HPDE6-E6E7 (cell line): Measurements from ENCODE around the gene MYOF.
"Not testable (repeated sequence)": the region's sequence is repeated elsewhere in the genome, so short reads cannot be mapped to it uniquely, and the experiment has no call there.

Experiments
- DNase-seq: peaks from one replicate; pipeline ENCODE4 v3.0.0; 2011; ENCODE audit warnings: missing footprints; ENCODE audit errors: extremely low spot score

Gene MYOF

GRCh38 chr10:93434991-93435491 lies 47.1 kb downstream of the MYOF start:
- DNase-seq: no peak

- DNase-seq: no peak
These were observed 50.8 kb downstream of the MYOF start for GRCh38 chr10:93431361-93431760.

- DNase-seq: no peak
These were observed 56.3 kb downstream of the MYOF start for GRCh38 chr10:93425861-93426260.

- no peak for DNase-seq
These were observed 60.0 kb downstream of the MYOF start for GRCh38 chr10:93422118-93422517.

GRCh38 chr10:93420944-93421825 lies 60.9 kb downstream of the MYOF start:
- DNase-seq: no peak

GRCh38 chr10:93420091-93420490 lies 62.0 kb downstream of the MYOF start:
- DNase-seq: no peak

GRCh38 chr10:93419016-93419415 lies 63.1 kb downstream of the MYOF start:
- DNase-seq: not testable (repeated sequence)

GRCh38 chr10:93417921-93418320 lies 64.2 kb downstream of the MYOF start:
- no peak for DNase-seq

- DNase-seq: no peak
These were observed 64.9 kb downstream of the MYOF start for GRCh38 chr10:93417266-93417665.

- no peak for DNase-seq
These were observed 65.3 kb downstream of the MYOF start for GRCh38 chr10:93416824-93417223.

GRCh38 chr10:93415693-93416092 lies 66.4 kb downstream of the MYOF start:
- no peak for DNase-seq

- DNase-seq: no peak
These were observed 68.9 kb downstream of the MYOF start for GRCh38 chr10:93413252-93413689.

- no peak for DNase-seq
These were observed 69.3 kb downstream of the MYOF start for GRCh38 chr10:93412801-93413200.

- no peak for DNase-seq
These were observed 71.3 kb downstream of the MYOF start for GRCh38 chr10:93410697-93411348.

GRCh38 chr10:93408783-93409182 lies 73.4 kb downstream of the MYOF start:
- no peak for DNase-seq

GRCh38 chr10:93406364-93407145 lies 75.6 kb downstream of the MYOF start:
- DNase-seq: no peak

- DNase-seq: no peak
These were observed 78.1 kb downstream of the MYOF start for GRCh38 chr10:93404048-93404354.

- no peak for DNase-seq
These were observed 78.7 kb downstream of the MYOF start for GRCh38 chr10:93403152-93404047.

GRCh38 chr10:93402192-93402591 lies 79.9 kb downstream of the MYOF start:
- DNase-seq: no peak

- no peak for DNase-seq
These were observed 83.6 kb downstream of the MYOF start for GRCh38 chr10:93398528-93398927.

GRCh38 chr10:93397020-93397419 lies 85.1 kb downstream of the MYOF start:
- DNase-seq: no peak
